ENCODE measurements around the gene RABGAP1L. TPM values are rescaled to one million over a fixed set of nuclear protein-coding genes. Genes with fewer than 3 reads are reported as not detected.
A peak's percentile ranks its signal among the peaks of the same experiment; 100 is the strongest.

The RABGAP1L gene
- total RNA-seq, 2 donors from 2014 or later = 51.4 to 124 TPM

DNA sequence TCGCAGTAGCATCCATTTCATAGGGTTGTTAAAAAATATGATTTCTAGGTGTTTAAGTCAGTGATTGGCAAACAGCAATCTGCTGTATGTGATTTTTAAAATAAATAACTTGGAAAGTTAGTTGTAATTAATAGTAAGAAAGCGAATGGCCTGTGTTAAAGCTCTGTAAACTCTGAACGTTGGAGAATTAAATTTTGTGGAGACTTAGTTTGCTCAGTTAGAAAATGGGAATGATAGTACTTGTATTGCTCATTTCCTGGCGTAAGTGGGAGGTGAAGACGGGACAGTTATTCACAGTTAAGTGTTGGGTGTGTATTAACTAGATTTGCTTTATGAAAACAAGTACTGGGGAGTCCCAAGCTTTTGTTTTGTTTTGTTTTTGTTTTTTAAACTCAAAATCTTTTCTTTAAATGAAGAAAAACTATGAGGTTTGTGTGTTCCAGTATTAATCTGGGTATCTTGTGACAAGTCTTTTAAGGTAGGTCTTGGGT lies 841.4 kb downstream of the RABGAP1L start:
- 4 to 5% methylated on average over 5 of the region's 5 CpGs for WGBS, 2 donors
- peak overlapping the region in 3 of 4 donors; percentile 96 to 99 (median 97) for H3K27ac ChIP-seq
- H3K36me3 ChIP-seq (replicated peaks in 1 of 2; ENCODE audit: insufficient read depth in 1 of 2, low read depth in 2 of 2) = no peaks in the 10 kb centered on the region
- no peaks in the 10 kb centered on the region for H3K27me3 ChIP-seq
- DNase-seq = no peak
- intact Hi-C loops (cut with DNase I) = no loop called here
- no peak for ATAC-seq
- H3K9me3 ChIP-seq = no peaks in the 10 kb centered on the region
- TF ChIP-seq, protein P1, sequence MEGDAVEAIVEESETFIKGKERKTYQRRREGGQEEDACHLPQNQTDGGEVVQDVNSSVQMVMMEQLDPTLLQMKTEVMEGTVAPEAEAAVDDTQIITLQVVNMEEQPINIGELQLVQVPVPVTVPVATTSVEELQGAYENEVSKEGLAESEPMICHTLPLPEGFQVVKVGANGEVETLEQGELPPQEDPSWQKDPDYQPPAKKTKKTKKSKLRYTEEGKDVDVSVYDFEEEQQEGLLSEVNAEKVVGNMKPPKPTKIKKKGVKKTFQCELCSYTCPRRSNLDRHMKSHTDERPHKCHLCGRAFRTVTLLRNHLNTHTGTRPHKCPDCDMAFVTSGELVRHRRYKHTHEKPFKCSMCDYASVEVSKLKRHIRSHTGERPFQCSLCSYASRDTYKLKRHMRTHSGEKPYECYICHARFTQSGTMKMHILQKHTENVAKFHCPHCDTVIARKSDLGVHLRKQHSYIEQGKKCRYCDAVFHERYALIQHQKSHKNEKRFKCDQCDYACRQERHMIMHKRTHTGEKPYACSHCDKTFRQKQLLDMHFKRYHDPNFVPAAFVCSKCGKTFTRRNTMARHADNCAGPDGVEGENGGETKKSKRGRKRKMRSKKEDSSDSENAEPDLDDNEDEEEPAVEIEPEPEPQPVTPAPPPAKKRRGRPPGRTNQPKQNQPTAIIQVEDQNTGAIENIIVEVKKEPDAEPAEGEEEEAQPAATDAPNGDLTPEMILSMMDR (IDR thresholded peaks at IDR 0.05) = no peak
- TF ChIP-seq POLR2A (IDR thresholded peaks at IDR 0.05) = no peak
- peaks cover 41% of the 10 kb centered on the region for H3K4me1 ChIP-seq
- H3K4me3 ChIP-seq = peak overlapping the region; percentile 47 to 75

DNA sequence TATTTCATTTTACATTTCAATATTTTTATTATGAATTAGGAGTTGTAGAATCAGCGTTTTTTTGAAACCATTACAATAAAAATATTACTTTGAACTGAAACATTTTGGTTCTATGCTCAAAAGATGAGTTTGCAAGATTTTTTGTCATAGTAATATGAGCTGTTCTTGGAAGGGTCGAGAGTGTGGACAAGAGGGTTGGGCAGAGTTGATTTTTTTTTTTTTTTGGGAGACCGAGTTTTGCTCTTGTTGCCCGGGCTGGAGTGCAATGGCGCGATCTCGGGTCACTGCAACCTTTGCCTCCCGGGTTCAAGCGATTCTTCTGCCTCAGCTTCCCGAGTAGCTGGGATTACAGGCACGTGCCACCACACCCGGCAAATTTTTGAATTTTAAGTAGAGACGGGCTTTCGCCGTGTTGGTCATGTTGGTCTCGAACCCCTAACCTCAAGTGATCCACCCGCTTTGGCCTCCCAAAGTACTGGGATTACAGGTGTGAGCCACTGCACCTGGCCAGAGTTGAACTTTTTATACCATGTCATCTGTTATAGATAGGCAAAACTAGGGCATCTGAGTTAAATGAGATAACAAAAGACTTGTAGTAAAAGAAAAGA lies 843.7 kb downstream of the RABGAP1L start:
- no peaks in the 10 kb centered on the region for H3K9me3 ChIP-seq
- no peak for DNase-seq
- H3K4me1 ChIP-seq = peaks cover 38% of the 10 kb centered on the region
- intact Hi-C loops (cut with DNase I) = no loop called here
- no peak overlapping the region for H3K4me3 ChIP-seq
- 89 to 91% methylated on average over 17 of the region's 17 CpGs for WGBS, 2 donors
- H3K36me3 ChIP-seq (replicated peaks in 1 of 2; ENCODE audit: insufficient read depth in 1 of 2, low read depth in 2 of 2) = no peaks in the 10 kb centered on the region
- no peaks in the 10 kb centered on the region for H3K27me3 ChIP-seq
- TF ChIP-seq, protein P1 (IDR thresholded peaks at IDR 0.05) = no peak
- TF ChIP-seq POLR2A (IDR thresholded peaks at IDR 0.05) = no peak
- no peak for ATAC-seq
- H3K27ac ChIP-seq = no peak overlapping the region

DNA sequence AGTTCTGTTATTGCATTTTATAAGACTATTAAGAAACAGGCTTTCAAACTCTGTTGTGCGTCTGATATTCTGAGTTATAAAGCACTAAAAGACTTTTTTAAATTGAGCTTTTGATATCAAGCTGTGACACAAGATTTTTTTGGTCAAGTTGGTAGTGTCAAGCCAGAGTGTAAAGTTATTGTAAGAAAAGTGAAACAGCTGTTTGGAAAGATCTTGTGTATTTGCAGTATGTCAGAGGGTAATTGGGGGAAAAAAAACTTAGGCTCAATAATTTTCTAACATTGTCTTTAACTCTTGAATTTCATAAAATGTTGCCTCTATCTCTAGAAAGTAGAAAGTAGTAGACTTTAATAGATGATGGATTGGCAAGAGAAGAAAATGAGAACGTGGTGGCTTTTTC lies 844.2 kb downstream of the RABGAP1L start:
- H3K27me3 ChIP-seq = no peaks in the 10 kb centered on the region
- H3K27ac ChIP-seq = no peak overlapping the region
- no peaks in the 10 kb centered on the region for H3K9me3 ChIP-seq
- WGBS, 2 donors = 58 to 59% methylated on average over 2 of the region's 2 CpGs
- DNase-seq = no peak
- H3K4me1 ChIP-seq = peaks cover 33% of the 10 kb centered on the region
- intact Hi-C loops (cut with DNase I) = no loop called here
- TF ChIP-seq POLR2A (IDR thresholded peaks at IDR 0.05) = no peak
- TF ChIP-seq, protein P1 (IDR thresholded peaks at IDR 0.05) = no peak
- no peak for ATAC-seq
- H3K36me3 ChIP-seq (replicated peaks in 1 of 2; ENCODE audit: insufficient read depth in 1 of 2, low read depth in 2 of 2) = no peaks in the 10 kb centered on the region
- no peak overlapping the region for H3K4me3 ChIP-seq

DNA sequence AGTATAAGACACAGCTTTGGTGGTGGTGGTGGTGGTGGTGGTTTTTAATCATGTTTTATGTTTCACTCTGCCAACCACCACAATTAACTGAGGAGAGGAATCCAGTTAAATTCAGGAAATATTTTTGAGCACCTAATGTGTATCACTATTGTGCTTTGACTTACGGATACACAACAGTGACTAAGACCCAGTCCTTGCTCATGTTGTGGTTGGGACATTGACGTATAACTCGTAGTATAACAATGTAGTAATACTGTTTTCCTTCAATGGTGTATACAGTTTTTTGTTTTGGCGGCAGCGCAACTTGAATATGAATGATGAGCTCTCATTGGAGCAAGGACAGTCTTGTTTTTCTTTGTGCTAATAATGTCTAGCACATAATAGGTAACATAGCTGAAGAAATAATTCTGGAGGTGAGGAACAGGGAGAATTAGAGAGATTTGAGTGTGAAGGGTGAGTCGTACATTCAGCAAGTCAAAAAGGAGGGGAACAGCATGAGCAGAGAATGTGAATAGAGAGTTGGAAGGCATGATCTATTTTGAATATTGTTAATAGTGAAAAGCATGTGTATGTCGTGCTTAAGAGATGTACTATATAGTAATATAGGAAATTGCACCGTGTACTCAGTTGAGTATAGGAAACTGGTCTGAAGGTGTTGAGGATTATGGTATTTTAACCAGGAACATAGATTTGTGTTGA lies 845.9 kb downstream of the RABGAP1L start:
- ATAC-seq (no peak), DNase-seq (no peak)
- peaks cover 28% of the 10 kb centered on the region for H3K4me1 ChIP-seq
- intact Hi-C loops (cut with DNase I) = no loop called here
- H3K4me3 ChIP-seq = no peak overlapping the region
- WGBS, 2 donors = 94 to 95% methylated on average over 8 of the region's 8 CpGs
- H3K36me3 ChIP-seq (replicated peaks in 1 of 2; ENCODE audit: insufficient read depth in 1 of 2, low read depth in 2 of 2) = peaks cover 0 to 2% of the 10 kb centered on the region in 2 donors
- no peaks in the 10 kb centered on the region for H3K9me3 ChIP-seq
- peak overlapping the region in 1 of 4 donors; percentile 18 for H3K27ac ChIP-seq
- TF ChIP-seq, protein P1 (IDR thresholded peaks at IDR 0.05) = no peak
- no peak for TF ChIP-seq POLR2A (IDR thresholded peaks at IDR 0.05)
- no peaks in the 10 kb centered on the region for H3K27me3 ChIP-seq

All from body of pancreas (tissue), 4 donors.